Osteoblast (primary cell): ENCODE results near the gene TC2N. TPM values are rescaled to one million over a fixed set of nuclear protein-coding genes. Genes with fewer than 3 reads are reported as not detected.

Experiments
- DNase-seq: peaks from one replicate; pipeline ENCODE4 v3.0.0; 2011; ENCODE audit warnings: low spot score, mixed read lengths; ENCODE audit not compliant: insufficient read length; ENCODE audit errors: missing footprints
- H2AFZ ChIP-seq: 2 replicates; pipeline ENCODE4 v1.6.0; 2011; ENCODE audit warnings: mild to moderate bottlenecking, low read length
- H3K27ac ChIP-seq: 2 replicates; pipeline ENCODE4 v1.5.1; 2011; ENCODE audit warnings: mild to moderate bottlenecking, low read depth, low read length, moderate library complexity
- H3K27me3 ChIP-seq: 2 replicates; pipeline ENCODE4 v1.6.0; 2012; ENCODE audit warnings: mild to moderate bottlenecking, control low read depth, inconsistent platforms, low read length, moderate library complexity; ENCODE audit not compliant: insufficient read depth
- H3K36me3 ChIP-seq: 2 replicates; pipeline ENCODE4 v1.5.1; 2011; ENCODE audit warnings: mild to moderate bottlenecking, low read length, control low read depth, moderate library complexity; ENCODE audit not compliant: insufficient read depth
- H3K4me1 ChIP-seq: 2 replicates; pipeline ENCODE4 v1.5.1; 2011; ENCODE audit warnings: mild to moderate bottlenecking, low read length, control low read depth, moderate library complexity; ENCODE audit not compliant: insufficient read depth
- H3K4me2 ChIP-seq: 2 replicates; pipeline ENCODE4 v1.6.0; 2011; ENCODE audit warnings: mild to moderate bottlenecking, low read length; ENCODE audit not compliant: insufficient read depth
- H3K4me3 ChIP-seq: fragments of 200-600 bp; sonication (generic); 3 replicates; pipeline ENCODE4 v1.5.1; 2012; ENCODE audit warnings: mild to moderate bottlenecking, low read length, inconsistent platforms; ENCODE audit not compliant: insufficient read depth
- H3K79me2 ChIP-seq: 2 replicates; pipeline ENCODE4 v1.6.0; 2012; ENCODE audit warnings: mild to moderate bottlenecking, low read length, control low read depth, inconsistent platforms; ENCODE audit not compliant: insufficient read depth
- H3K9me3 ChIP-seq: 2 replicates; pipeline ENCODE4 v1.5.1; 2011; ENCODE audit warnings: low read depth, low read length, control low read depth
- H4K20me1 ChIP-seq: 2 replicates; pipeline ENCODE4 v1.6.0; 2012; ENCODE audit warnings: mild to moderate bottlenecking, low read length, control low read depth; ENCODE audit not compliant: insufficient read depth
- total RNA-seq: library from RNA; depleted of rRNA; stranded (reverse); fragments of >200 nt; gene quantifications from 2 replicates; pipeline ENCODE4 v1.2.3, GENCODE V29; 2012
- TF ChIP-seq, protein P1 (sequence below): IDR thresholded peaks from 2 replicates; pipeline ENCODE4 v1.5.1; 2011; ENCODE audit warnings: mild to moderate bottlenecking, low read depth, low read length, moderate library complexity; ENCODE audit errors: extremely low read depth

The TC2N gene
- total RNA-seq, 1 donor = under 0.01 TPM

DNA sequence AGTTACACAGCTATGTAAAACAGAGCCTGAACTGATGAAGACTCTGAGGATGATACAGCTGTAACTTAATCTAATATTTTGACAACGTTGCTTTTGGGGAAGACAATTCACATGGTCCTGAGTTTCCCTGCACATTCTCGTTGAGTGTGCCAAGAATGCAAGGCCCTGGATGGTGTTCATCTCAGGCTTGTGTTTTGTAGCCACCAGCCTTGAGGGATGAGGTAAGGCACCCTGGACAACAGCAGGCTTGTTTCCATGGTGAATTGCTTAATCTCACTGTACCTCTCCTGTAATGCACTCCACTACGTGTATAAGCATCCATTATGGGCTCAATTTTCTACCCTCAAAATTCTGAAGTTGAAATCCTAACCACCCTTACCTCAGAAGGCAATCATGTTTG, 137.6 kb downstream of the TC2N start:
- no peak overlapping the region for H2AFZ ChIP-seq
- H3K27me3 ChIP-seq = peaks cover 7% of the 10 kb centered on the region
- H3K9me3 ChIP-seq = no peaks in the 10 kb centered on the region
- H4K20me1 ChIP-seq = no peaks in the 10 kb centered on the region
- no peak for DNase-seq
- H3K4me3 ChIP-seq = no peak overlapping the region
- H3K4me2 ChIP-seq = no peak overlapping the region
- H3K27ac ChIP-seq = no peak overlapping the region
- peaks cover 14% of the 10 kb centered on the region for H3K4me1 ChIP-seq
- H3K79me2 ChIP-seq = no peaks in the 10 kb centered on the region
- TF ChIP-seq, protein P1, sequence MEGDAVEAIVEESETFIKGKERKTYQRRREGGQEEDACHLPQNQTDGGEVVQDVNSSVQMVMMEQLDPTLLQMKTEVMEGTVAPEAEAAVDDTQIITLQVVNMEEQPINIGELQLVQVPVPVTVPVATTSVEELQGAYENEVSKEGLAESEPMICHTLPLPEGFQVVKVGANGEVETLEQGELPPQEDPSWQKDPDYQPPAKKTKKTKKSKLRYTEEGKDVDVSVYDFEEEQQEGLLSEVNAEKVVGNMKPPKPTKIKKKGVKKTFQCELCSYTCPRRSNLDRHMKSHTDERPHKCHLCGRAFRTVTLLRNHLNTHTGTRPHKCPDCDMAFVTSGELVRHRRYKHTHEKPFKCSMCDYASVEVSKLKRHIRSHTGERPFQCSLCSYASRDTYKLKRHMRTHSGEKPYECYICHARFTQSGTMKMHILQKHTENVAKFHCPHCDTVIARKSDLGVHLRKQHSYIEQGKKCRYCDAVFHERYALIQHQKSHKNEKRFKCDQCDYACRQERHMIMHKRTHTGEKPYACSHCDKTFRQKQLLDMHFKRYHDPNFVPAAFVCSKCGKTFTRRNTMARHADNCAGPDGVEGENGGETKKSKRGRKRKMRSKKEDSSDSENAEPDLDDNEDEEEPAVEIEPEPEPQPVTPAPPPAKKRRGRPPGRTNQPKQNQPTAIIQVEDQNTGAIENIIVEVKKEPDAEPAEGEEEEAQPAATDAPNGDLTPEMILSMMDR = no peak
- no peaks in the 10 kb centered on the region for H3K36me3 ChIP-seq

Other genes starting within 250 kb of the TC2N start
- gene CATSPERB, start 135.4 kb downstream of the TC2N start, total RNA-seq = not detected in 2 replicates
- gene FBLN5, start 80.2 kb upstream of the TC2N start, total RNA-seq = 22.1 and 27.7 TPM in 2 replicates
- gene TRIP11, start 172.5 kb upstream of the TC2N start, total RNA-seq = 38.0 and 46.9 TPM in 2 replicates
- gene ATXN3, start 239.0 kb upstream of the TC2N start, total RNA-seq = 24.6 and 28.9 TPM in 2 replicates